ENCODE measurements around the gene RPS6KC1.
"Not testable (repeated sequence)": the region's sequence is repeated elsewhere in the genome, so short reads cannot be mapped to it uniquely, and the experiment has no call there.

RPS6KC1 gene

GRCh38 chr1:213035573-213035972 lies 15.5 kb upstream of the RPS6KC1 start:
- TF ChIP-seq TARDBP (IDR thresholded peaks at IDR 0.05) (no peak), ARNT (IDR thresholded peaks at IDR 0.05) (no peak), CTBP1 (IDR thresholded peaks at IDR 0.05; ENCODE audit: borderline replicate concordance) (no peak), LEF1 (IDR thresholded peaks at IDR 0.05; ENCODE audit: borderline replicate concordance) (no peak), BHLHE40 (IDR thresholded peaks at IDR 0.05; ENCODE audit: borderline replicate concordance) (no peak)
- ChIA-PET CTCF (no interaction called here), POLR2A (no interaction called here)
- DNase-seq (ENCODE audit: extremely low spot score): no peak

- ChIA-PET POLR2A (no interaction called here), CTCF (no interaction called here)
- TF ChIP-seq LEF1 (IDR thresholded peaks at IDR 0.05; ENCODE audit: borderline replicate concordance): no peak
- no peak for TF ChIP-seq SUZ12 (IDR thresholded peaks at IDR 0.05)
- no peak for TF ChIP-seq FOXK2 (IDR thresholded peaks at IDR 0.05)
- no peak for TF ChIP-seq ZNF384 (IDR thresholded peaks at IDR 0.05)
- no peak for TF ChIP-seq BHLHE40 (IDR thresholded peaks at IDR 0.05; ENCODE audit: borderline replicate concordance)
- no peak for TF ChIP-seq L3MBTL2 (conservative IDR thresholded peaks at IDR 0.05)
- TF ChIP-seq SP1 (IDR thresholded peaks at IDR 0.05): no peak
- TF ChIP-seq PKNOX1 (IDR thresholded peaks at IDR 0.05): no peak
- no peak for TF ChIP-seq ARNT (IDR thresholded peaks at IDR 0.05)
- TF ChIP-seq FOXA1 (IDR thresholded peaks at IDR 0.05): no peak
- no peak for TF ChIP-seq HDGF (IDR thresholded peaks at IDR 0.05; ENCODE audit: borderline replicate concordance)
- no peak for TF ChIP-seq TARDBP (IDR thresholded peaks at IDR 0.05)
- no peak for DNase-seq (ENCODE audit: extremely low spot score)
Observed at GRCh38 chr1:213041443-213041842, 9.6 kb upstream of the RPS6KC1 start.

GRCh38 chr1:213045321-213046226 lies 5.5 kb upstream of the RPS6KC1 start:
- CTCF ChIA-PET: interaction anchor here (0.7 kb wide), 1 partner anchor 240 kb away, joined by 4 read pairs; no protein-coding TSS in a partner anchor
- DNase-seq (ENCODE audit: extremely low spot score): not testable (repeated sequence)
- POLR2A ChIA-PET: interaction anchor here (1.4 kb wide), 1 partner anchor 188 kb away, joined by 3 read pairs; the partner anchor contains the start of gene FLVCR1

- TF ChIP-seq HDGF (IDR thresholded peaks at IDR 0.05; ENCODE audit: borderline replicate concordance) (no peak), L3MBTL2 (conservative IDR thresholded peaks at IDR 0.05) (no peak), ARNT (IDR thresholded peaks at IDR 0.05) (no peak), LEF1 (IDR thresholded peaks at IDR 0.05; ENCODE audit: borderline replicate concordance) (no peak), BHLHE40 (IDR thresholded peaks at IDR 0.05; ENCODE audit: borderline replicate concordance) (no peak), CTBP1 (IDR thresholded peaks at IDR 0.05; ENCODE audit: borderline replicate concordance) (no peak), NFRKB (IDR thresholded peaks at IDR 0.05) (no peak), SUZ12 (IDR thresholded peaks at IDR 0.05) (no peak), FOXA1 (IDR thresholded peaks at IDR 0.05) (no peak), SP1 (IDR thresholded peaks at IDR 0.05) (no peak), ELF4 (IDR thresholded peaks at IDR 0.05) (no peak), FOXM1 (IDR thresholded peaks at IDR 0.05; ENCODE audit: borderline replicate concordance) (no peak), FOXK2 (IDR thresholded peaks at IDR 0.05) (no peak), TARDBP (IDR thresholded peaks at IDR 0.05) (no peak), ZNF384 (IDR thresholded peaks at IDR 0.05) (no peak), PKNOX1 (IDR thresholded peaks at IDR 0.05) (no peak)
- no peak for DNase-seq (ENCODE audit: extremely low spot score)
- POLR2A ChIA-PET: no interaction called here
- CTCF ChIA-PET: no interaction called here
Observed at GRCh38 chr1:213049232-213049631, 1.8 kb upstream of the RPS6KC1 start.

- DNase-seq (ENCODE audit: extremely low spot score): no peak
- CTCF ChIA-PET: no interaction called here
- TF ChIP-seq L3MBTL2 (conservative IDR thresholded peaks at IDR 0.05) (peak; percentile 99), BHLHE40 (IDR thresholded peaks at IDR 0.05; ENCODE audit: borderline replicate concordance) (no peak), FOXK2 (IDR thresholded peaks at IDR 0.05) (no peak)
- POLR2A ChIA-PET: interaction anchor here (0.7 kb wide), 1 partner anchor 97 kb away, joined by 3 read pairs; no protein-coding TSS in a partner anchor
Observed at GRCh38 chr1:213050745-213051126, 305 bp upstream of the RPS6KC1 start.

GRCh38 chr1:213051881-213052202 lies 801 bp downstream of the RPS6KC1 start:
- ChIA-PET POLR2A (interaction anchor here (0.9 kb wide), 1 partner anchor 14 kb away, joined by 6 read pairs; no protein-coding TSS in a partner anchor), CTCF (no interaction called here)
- DNase-seq (ENCODE audit: extremely low spot score): no peak
- no peak for TF ChIP-seq ZNF384 (IDR thresholded peaks at IDR 0.05)
- TF ChIP-seq SP1 (IDR thresholded peaks at IDR 0.05): no peak
- TF ChIP-seq L3MBTL2 (conservative IDR thresholded peaks at IDR 0.05): no peak
- TF ChIP-seq FOXM1 (IDR thresholded peaks at IDR 0.05; ENCODE audit: borderline replicate concordance): no peak
- TF ChIP-seq PKNOX1 (IDR thresholded peaks at IDR 0.05): no peak
- no peak for TF ChIP-seq FOXA1 (IDR thresholded peaks at IDR 0.05)
- no peak for TF ChIP-seq HDGF (IDR thresholded peaks at IDR 0.05; ENCODE audit: borderline replicate concordance)
- TF ChIP-seq ELF4 (IDR thresholded peaks at IDR 0.05): no peak
- no peak for TF ChIP-seq ARNT (IDR thresholded peaks at IDR 0.05)
- TF ChIP-seq LEF1 (IDR thresholded peaks at IDR 0.05; ENCODE audit: borderline replicate concordance): no peak
- no peak for TF ChIP-seq TARDBP (IDR thresholded peaks at IDR 0.05)
- no peak for TF ChIP-seq BHLHE40 (IDR thresholded peaks at IDR 0.05; ENCODE audit: borderline replicate concordance)
- no peak for TF ChIP-seq FOXK2 (IDR thresholded peaks at IDR 0.05)
- no peak for TF ChIP-seq CTBP1 (IDR thresholded peaks at IDR 0.05; ENCODE audit: borderline replicate concordance)

Measured in HEK293T (cell line).